Measurements from ENCODE around the gene PRTG. TPM values are rescaled to one million over a fixed set of nuclear protein-coding genes. Genes with fewer than 3 reads are reported as not detected.

Gene PRTG
- total RNA-seq, 2 donors from 2014 or later, result not detected

- no peaks in the 10 kb centered on the region for H3K9me3 ChIP-seq (ENCODE audit: control insufficient read depth, low read length, poor library complexity, severe bottlenecking)
- Mint-ChIP-seq H3K27ac (no peak overlapping the region), H3K4me1 (no peaks in the 10 kb centered on the region), H3K27me3 (peaks cover 39% of the 10 kb centered on the region), H3K4me3 (no peak overlapping the region), H3K36me3 (ENCODE audit: low read depth) (no peaks in the 10 kb centered on the region)
- DNase-seq, result no peak
- no peak for ATAC-seq
These were observed 73.7 kb downstream of the PRTG start for GRCh38 chr15:55669270-55669669.

DNA sequence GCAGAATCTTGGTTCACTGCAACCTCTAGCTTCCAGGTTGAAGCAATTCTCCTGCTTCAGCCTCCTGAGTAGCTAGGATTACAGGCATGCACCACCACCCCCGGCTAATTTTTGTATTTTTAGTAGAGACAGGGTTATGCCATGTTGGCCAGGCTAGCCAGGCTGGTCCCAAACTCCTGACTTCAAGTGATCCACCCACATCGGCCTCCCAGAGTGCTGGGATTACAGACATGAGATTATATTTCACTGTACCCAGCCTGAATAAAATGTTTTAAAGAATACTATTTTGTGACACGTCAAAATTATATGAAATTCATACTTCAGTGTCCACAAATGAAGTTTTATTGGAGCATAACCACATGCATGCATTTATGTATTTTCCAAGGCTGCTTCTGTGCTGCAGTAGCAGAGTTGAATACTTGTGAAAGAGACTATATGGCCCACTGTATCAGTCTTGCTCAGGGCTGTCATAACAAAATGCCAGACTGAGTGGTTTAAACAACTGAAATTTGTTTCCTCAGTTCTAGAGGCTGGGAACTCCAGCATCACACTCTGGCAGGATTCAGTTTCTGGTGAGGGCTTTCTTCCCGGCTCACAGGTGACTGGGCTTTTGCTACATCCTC, 77.2 kb downstream of the PRTG start:
- ATAC-seq (no peak), DNase-seq (no peak)
- Mint-ChIP-seq H3K27ac (no peak overlapping the region), H3K4me1 (no peaks in the 10 kb centered on the region), H3K36me3 (ENCODE audit: low read depth) (no peaks in the 10 kb centered on the region), H3K4me3 (no peak overlapping the region), H3K27me3 (peaks cover 23% of the 10 kb centered on the region)
- H3K9me3 ChIP-seq (ENCODE audit: control insufficient read depth, low read length, poor library complexity, severe bottlenecking), result no peaks in the 10 kb centered on the region

- ATAC-seq (no peak), DNase-seq (no peak)
- H3K9me3 ChIP-seq (ENCODE audit: control insufficient read depth, low read length, poor library complexity, severe bottlenecking), result no peaks in the 10 kb centered on the region
- Mint-ChIP-seq H3K27me3 (peaks cover 8% of the 10 kb centered on the region), H3K36me3 (ENCODE audit: low read depth) (no peaks in the 10 kb centered on the region), H3K4me3 (no peak overlapping the region), H3K4me1 (no peaks in the 10 kb centered on the region), H3K27ac (no peak overlapping the region)
These were observed 81.5 kb downstream of the PRTG start for GRCh38 chr15:55661428-55661827.

DNA sequence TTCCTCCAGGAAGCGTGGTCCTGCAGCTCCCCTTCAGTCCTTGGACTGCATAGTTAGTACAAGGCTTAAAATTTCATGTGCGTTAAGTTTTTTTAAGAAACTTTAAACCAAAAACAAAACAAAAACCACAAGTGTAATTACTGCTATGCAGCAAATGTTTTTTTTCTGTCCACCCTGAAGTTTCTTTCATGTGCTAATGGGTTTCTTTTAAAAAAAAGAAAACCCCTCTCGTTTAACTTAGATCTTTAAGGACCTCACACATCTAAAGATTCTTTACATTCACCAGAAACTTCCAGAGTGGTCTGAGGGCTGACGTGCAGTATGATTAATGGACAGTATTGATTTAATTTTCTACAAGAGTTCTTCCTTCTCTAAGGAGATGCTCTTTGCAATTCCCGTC, 82.8 kb downstream of the PRTG start:
- no peak for ATAC-seq
- Mint-ChIP-seq H3K27ac (no peak overlapping the region), H3K4me3 (no peak overlapping the region)

GRCh38 chr15:55659481-55659880, 83.5 kb downstream of the PRTG start:
- Mint-ChIP-seq H3K4me3 (no peak overlapping the region), H3K4me1 (no peaks in the 10 kb centered on the region), H3K36me3 (ENCODE audit: low read depth) (no peaks in the 10 kb centered on the region), H3K27me3 (no peaks in the 10 kb centered on the region), H3K27ac (no peak overlapping the region)
- H3K9me3 ChIP-seq (ENCODE audit: control insufficient read depth, low read length, poor library complexity, severe bottlenecking), result no peaks in the 10 kb centered on the region
- no peak for DNase-seq
- ATAC-seq, result no peak

More for the DNA sequence above, 82.8 kb downstream of the PRTG start:
- no peak for DNase-seq
- H3K4me1 Mint-ChIP-seq, result no peaks in the 10 kb centered on the region
- no peaks in the 10 kb centered on the region for H3K27me3 Mint-ChIP-seq
- no peaks in the 10 kb centered on the region for H3K9me3 ChIP-seq (ENCODE audit: control insufficient read depth, low read length, poor library complexity, severe bottlenecking)
- no peaks in the 10 kb centered on the region for H3K36me3 Mint-ChIP-seq (ENCODE audit: low read depth)

- Mint-ChIP-seq H3K27ac (no peak overlapping the region), H3K4me1 (no peaks in the 10 kb centered on the region), H3K27me3 (no peaks in the 10 kb centered on the region), H3K4me3 (no peak overlapping the region), H3K36me3 (ENCODE audit: low read depth) (no peaks in the 10 kb centered on the region)
- DNase-seq, result no peak
- no peaks in the 10 kb centered on the region for H3K9me3 ChIP-seq (ENCODE audit: control insufficient read depth, low read length, poor library complexity, severe bottlenecking)
- no peak for ATAC-seq
These were observed 84.1 kb downstream of the PRTG start for GRCh38 chr15:55658886-55659285.

- Mint-ChIP-seq H3K4me1 (no peaks in the 10 kb centered on the region), H3K27ac (no peak overlapping the region), H3K4me3 (no peak overlapping the region), H3K27me3 (peaks cover 6% of the 10 kb centered on the region), H3K36me3 (ENCODE audit: low read depth) (no peaks in the 10 kb centered on the region)
- ATAC-seq, result no peak
- H3K9me3 ChIP-seq (ENCODE audit: control insufficient read depth, low read length, poor library complexity, severe bottlenecking), result no peaks in the 10 kb centered on the region
- DNase-seq, result no peak
These were observed 88.4 kb downstream of the PRTG start for GRCh38 chr15:55654561-55655031.

DNA sequence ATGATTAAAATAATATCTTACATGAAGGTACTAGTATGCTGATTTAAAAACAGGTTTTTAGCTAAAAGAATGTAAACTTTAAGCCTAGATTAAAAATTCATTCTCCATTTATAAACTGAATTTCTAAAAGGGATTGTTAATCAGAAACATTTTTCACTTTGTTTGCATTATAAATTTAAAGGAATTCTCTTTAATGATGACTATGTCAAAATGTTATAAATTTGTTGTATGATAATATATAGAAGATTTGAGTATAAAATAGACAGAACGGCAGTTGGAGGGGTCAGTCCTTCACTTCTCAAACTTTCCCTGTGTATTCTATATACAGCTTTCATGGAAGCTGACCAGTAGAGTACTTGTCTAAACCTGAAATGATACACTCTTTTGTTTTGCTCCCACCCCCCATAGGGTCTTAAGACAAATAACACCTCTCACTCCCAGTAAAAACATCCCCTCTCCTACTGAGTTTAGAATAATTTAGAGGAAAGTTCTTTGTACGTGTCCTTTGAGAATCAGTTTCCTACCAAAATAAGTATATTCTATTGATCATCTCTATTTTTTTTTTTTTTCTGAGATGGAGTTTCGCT, 90.0 kb downstream of the PRTG start:
- DNase-seq, result no peak
- Mint-ChIP-seq H3K4me1 (peaks cover 2% of the 10 kb centered on the region), H3K27ac (no peak overlapping the region), H3K27me3 (peaks cover 6% of the 10 kb centered on the region), H3K36me3 (ENCODE audit: low read depth) (no peaks in the 10 kb centered on the region), H3K4me3 (no peak overlapping the region)
- H3K9me3 ChIP-seq (ENCODE audit: control insufficient read depth, low read length, poor library complexity, severe bottlenecking), result no peaks in the 10 kb centered on the region
- no peak for ATAC-seq

GRCh38 chr15:55652359-55652758, 90.6 kb downstream of the PRTG start:
- H3K27me3 Mint-ChIP-seq, result peaks cover 6% of the 10 kb centered on the region
- DNase-seq (no peak), ATAC-seq (no peak)
- H3K27ac Mint-ChIP-seq, result no peak overlapping the region
- H3K9me3 ChIP-seq (ENCODE audit: control insufficient read depth, low read length, poor library complexity, severe bottlenecking), result no peaks in the 10 kb centered on the region
- no peak overlapping the region for H3K4me3 Mint-ChIP-seq
- no peaks in the 10 kb centered on the region for H3K36me3 Mint-ChIP-seq (ENCODE audit: low read depth)
- H3K4me1 Mint-ChIP-seq, result peaks cover 2% of the 10 kb centered on the region

DNA sequence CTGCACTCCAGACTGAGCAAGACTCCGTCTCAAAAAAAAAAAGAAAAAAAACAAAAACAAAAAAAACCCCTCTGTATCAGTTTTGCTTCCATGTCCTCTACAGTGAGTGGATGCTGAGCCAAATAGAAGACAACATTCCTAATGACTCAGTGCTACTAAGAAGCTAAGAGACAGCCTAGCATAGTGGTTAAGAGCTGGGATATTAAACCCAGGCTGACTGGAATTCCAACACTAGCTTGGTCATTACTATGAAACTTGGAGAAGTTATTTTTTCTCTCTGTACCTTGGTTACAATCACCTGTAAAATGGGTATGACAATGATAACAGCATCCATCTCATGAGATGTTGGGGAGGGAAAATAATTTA, 93.9 kb downstream of the PRTG start:
- DNase-seq (no peak), ATAC-seq (no peak)
- no peaks in the 10 kb centered on the region for H3K9me3 ChIP-seq (ENCODE audit: control insufficient read depth, low read length, poor library complexity, severe bottlenecking)
- Mint-ChIP-seq H3K27me3 (peaks cover 10% of the 10 kb centered on the region), H3K4me3 (no peak overlapping the region), H3K4me1 (peaks cover 2% of the 10 kb centered on the region), H3K36me3 (ENCODE audit: low read depth) (no peaks in the 10 kb centered on the region), H3K27ac (no peak overlapping the region)

DNA sequence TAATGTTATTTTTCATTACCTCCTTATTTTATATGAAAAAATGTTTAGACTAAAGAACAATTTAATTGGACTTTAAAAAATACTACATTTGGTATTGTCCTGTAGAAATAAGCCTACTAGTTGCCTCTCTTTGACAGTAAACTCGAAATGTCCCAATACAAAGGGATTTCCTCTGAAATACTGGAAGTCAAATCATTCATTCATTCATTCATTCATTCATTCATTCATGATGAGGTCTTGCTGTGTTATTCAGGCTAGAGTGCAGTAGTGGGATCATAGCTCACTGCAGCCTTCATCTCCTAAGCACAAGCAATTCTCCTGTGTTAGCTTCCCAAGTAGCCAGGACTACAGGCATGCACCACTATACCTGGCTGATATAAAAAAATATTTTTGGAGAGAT, 104.2 kb downstream of the PRTG start:
- H3K36me3 Mint-ChIP-seq (ENCODE audit: low read depth), result peaks cover 3% of the 10 kb centered on the region
- ATAC-seq, result no peak
- H3K27me3 Mint-ChIP-seq, result peaks cover 29% of the 10 kb centered on the region
- H3K4me3 Mint-ChIP-seq, result no peak overlapping the region
- H3K27ac Mint-ChIP-seq, result no peak overlapping the region
- no peaks in the 10 kb centered on the region for H3K4me1 Mint-ChIP-seq
- H3K9me3 ChIP-seq (ENCODE audit: control insufficient read depth, low read length, poor library complexity, severe bottlenecking), result no peaks in the 10 kb centered on the region
- DNase-seq, result no peak

DNA sequence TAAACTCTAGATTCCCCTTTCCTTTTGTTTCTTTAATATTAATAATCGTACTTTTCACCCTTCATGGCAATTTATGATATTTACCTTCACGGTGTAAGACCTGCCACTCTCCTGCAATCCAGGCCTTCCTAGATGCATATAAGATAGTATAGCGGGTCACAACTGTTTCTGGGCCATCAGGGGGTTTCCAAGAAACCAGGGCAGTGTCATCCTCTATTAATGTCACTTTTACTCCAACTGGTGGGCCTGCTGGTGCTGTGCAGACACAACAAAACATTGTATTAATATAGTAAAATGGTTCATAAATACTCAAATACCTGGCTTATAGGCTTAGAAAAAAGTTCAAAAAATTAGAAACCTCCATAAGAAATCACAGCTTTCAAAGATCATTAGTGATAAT, 105.9 kb downstream of the PRTG start:
- no peak for DNase-seq

DNA sequence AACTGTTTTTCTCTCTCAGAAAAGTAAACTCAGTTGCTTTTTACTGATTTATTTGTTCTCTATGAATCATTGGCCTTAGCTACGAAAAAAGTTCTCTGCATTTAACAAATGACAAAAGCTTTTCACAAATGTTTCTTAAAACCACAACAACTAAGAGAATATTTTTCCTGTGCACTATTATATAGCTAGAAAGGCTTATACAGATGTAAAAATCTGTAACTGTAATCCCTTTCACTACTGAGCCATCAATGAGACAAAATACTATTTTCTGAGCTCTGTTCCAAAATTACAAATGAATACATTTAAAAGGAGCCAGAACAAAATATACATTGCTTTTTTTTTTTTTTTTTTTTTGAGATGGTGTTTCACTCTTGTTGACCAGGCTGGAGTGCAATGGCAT, 109.2 kb downstream of the PRTG start:
- H3K27me3 Mint-ChIP-seq, result peaks cover 37% of the 10 kb centered on the region
- ATAC-seq (no peak), DNase-seq (no peak)
- H3K4me1 Mint-ChIP-seq, result no peaks in the 10 kb centered on the region
- H3K9me3 ChIP-seq (ENCODE audit: control insufficient read depth, low read length, poor library complexity, severe bottlenecking), result no peaks in the 10 kb centered on the region
- peaks cover 5% of the 10 kb centered on the region for H3K36me3 Mint-ChIP-seq (ENCODE audit: low read depth)
- H3K4me3 Mint-ChIP-seq, result no peak overlapping the region
- no peak overlapping the region for H3K27ac Mint-ChIP-seq

More for the DNA sequence above, 105.9 kb downstream of the PRTG start:
- H3K27ac Mint-ChIP-seq, result no peak overlapping the region
- no peaks in the 10 kb centered on the region for H3K4me1 Mint-ChIP-seq
- no peak for ATAC-seq
- H3K27me3 Mint-ChIP-seq, result peaks cover 36% of the 10 kb centered on the region
- H3K4me3 Mint-ChIP-seq, result no peak overlapping the region
- peaks cover 5% of the 10 kb centered on the region for H3K36me3 Mint-ChIP-seq (ENCODE audit: low read depth)
- no peaks in the 10 kb centered on the region for H3K9me3 ChIP-seq (ENCODE audit: control insufficient read depth, low read length, poor library complexity, severe bottlenecking)

- H3K36me3 Mint-ChIP-seq (ENCODE audit: low read depth), result peaks cover 5% of the 10 kb centered on the region
- ATAC-seq (no peak), DNase-seq (no peak)
These were observed 110.5 kb downstream of the PRTG start for GRCh38 chr15:55632434-55632833.

More at GRCh38 chr15:55632434-55632833, 110.5 kb downstream of the PRTG start:
- H3K4me3 Mint-ChIP-seq, result no peak overlapping the region
- H3K27ac Mint-ChIP-seq, result no peak overlapping the region
- peaks cover 3% of the 10 kb centered on the region for H3K4me1 Mint-ChIP-seq
- H3K27me3 Mint-ChIP-seq, result peaks cover 37% of the 10 kb centered on the region
- no peaks in the 10 kb centered on the region for H3K9me3 ChIP-seq (ENCODE audit: control insufficient read depth, low read length, poor library complexity, severe bottlenecking)
